C4-2B (cell line): ENCODE data around the gene RAB5B.

ENCODE experiments used
- CTCF ChIP-seq: fragments of 450-650 bp; conservative IDR thresholded peaks from 2 replicates; pipeline ENCODE4 v1.5.1; 2017; ENCODE audit warnings: mild to moderate bottlenecking
- ZFX ChIP-seq: fragments of 450-650 bp; IDR thresholded peaks from 2 replicates; pipeline ENCODE4 v1.6.1; 2017

- TF ChIP-seq CTCF (no peak), ZFX (no peak)
Measured at GRCh38 chr12:55942055-55942454, 31.8 kb upstream of the RAB5B start.
